ENCODE results near the gene SLC26A5.
"Not testable (repeated sequence)": the region's sequence is repeated elsewhere in the genome, so short reads cannot be mapped to it uniquely, and the experiment has no call there.

Gene SLC26A5

DNA sequence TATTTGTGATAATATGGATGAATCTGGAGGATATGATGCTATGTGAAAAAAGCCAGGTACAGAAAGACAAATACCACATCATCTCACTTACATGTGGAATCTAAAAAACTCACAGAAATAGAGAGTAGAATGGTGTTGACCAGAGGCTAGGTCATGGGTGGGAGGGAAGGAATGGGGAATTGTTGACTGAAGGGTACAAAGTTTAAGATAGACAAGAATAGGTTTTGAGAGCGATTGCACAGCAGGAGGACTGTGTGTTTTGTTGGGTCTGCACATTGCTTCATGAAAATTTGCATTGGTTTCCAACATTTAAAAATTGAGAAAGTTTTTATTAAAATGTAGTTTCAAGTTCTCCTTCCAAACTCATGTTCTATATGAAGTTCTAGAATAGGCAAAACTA, 8.4 kb downstream of the SLC26A5 start:
- no peaks in the 10 kb centered on the region for H3K9me3 ChIP-seq (ENCODE audit: control insufficient read depth, low read length)
- no peak overlapping the region for H3K9ac ChIP-seq (ENCODE audit: low read length)
- no peaks in the 10 kb centered on the region for H3K36me3 ChIP-seq (ENCODE audit: control insufficient read depth, insufficient read depth, low read length)
- H3K27me3 ChIP-seq (ENCODE audit: control insufficient read depth, insufficient read depth, low read length) = no peaks in the 10 kb centered on the region
- H3K4me1 ChIP-seq (ENCODE audit: control insufficient read depth, insufficient read depth, low read length) = peaks cover 8% of the 10 kb centered on the region
- H3K4me3 ChIP-seq (ENCODE audit: low read length) = no peak overlapping the region

- no peaks in the 10 kb centered on the region for H3K9me3 ChIP-seq (ENCODE audit: control insufficient read depth, low read length)
- H3K9ac ChIP-seq (ENCODE audit: low read length) = no peak overlapping the region
- no peaks in the 10 kb centered on the region for H3K36me3 ChIP-seq (ENCODE audit: control insufficient read depth, insufficient read depth, low read length)
- H3K4me3 ChIP-seq (ENCODE audit: low read length) = no peak overlapping the region
- H3K4me1 ChIP-seq (ENCODE audit: control insufficient read depth, insufficient read depth, low read length) = peaks cover 8% of the 10 kb centered on the region
- H3K27me3 ChIP-seq (ENCODE audit: control insufficient read depth, insufficient read depth, low read length) = no peaks in the 10 kb centered on the region
Observed at GRCh38 chr7:103432712-103433111, 13.3 kb downstream of the SLC26A5 start.

DNA sequence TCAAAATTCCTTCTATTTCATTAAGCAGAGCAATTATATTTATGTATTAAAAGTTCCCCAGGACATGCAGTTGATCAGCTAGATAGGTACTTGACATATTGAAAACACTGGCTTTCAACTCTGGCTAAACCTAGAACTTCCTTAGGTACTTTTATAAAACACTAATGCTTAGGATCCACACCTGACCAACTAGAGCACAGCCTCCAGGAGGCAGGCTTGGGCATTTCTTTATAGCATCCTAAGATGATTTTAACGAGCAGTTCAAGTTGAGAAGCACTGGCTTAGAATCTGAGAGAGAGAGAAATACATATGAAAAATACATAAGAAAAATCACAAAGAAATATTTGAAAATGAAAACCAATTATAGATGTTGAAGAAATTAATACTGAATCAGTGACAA, 20.8 kb downstream of the SLC26A5 start:
- Histone ChIP-seq H3K9ac (ENCODE audit: low read length) (no peak overlapping the region), H3K9me3 (ENCODE audit: control insufficient read depth, low read length) (no peaks in the 10 kb centered on the region), H3K4me3 (ENCODE audit: low read length) (no peak overlapping the region), H3K27me3 (ENCODE audit: control insufficient read depth, insufficient read depth, low read length) (no peaks in the 10 kb centered on the region), H3K4me1 (ENCODE audit: control insufficient read depth, insufficient read depth, low read length) (no peaks in the 10 kb centered on the region), H3K36me3 (ENCODE audit: control insufficient read depth, insufficient read depth, low read length) (no peaks in the 10 kb centered on the region)

DNA sequence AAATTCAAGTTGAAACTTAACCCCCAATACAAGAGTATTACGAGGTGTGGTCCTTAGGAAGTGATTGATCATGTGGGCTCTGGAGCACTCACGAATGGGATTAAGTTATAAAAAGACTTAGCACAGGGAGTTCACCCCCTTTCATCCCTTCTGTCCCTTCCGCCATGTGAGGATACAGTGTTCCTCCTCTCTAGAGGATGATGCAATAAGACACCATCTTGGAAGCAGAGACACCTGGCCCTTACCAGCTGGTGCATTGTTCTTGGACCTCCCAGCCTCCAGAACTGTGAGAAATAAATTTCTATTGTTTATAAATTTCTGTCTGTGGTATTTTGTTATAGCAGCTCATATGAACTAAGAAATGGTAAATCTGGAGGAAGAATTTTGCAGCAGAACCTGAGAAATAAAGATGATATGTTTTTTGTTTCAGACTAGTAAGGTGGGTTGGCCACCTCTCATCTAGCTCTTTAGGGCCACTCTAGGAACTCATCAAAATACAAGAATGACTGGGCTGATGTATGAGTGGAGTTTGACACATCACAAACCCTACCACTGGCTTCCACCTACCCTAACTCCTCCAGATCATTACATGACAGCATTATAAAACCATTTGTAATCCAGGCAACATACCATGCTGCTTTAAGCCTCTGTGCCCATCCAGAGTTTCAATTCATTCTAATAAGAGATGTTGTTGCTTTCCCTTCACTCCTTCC, 22.4 kb downstream of the SLC26A5 start:
- H3K9ac ChIP-seq (ENCODE audit: low read length) = no peak overlapping the region
- H3K27me3 ChIP-seq (ENCODE audit: control insufficient read depth, insufficient read depth, low read length) = no peaks in the 10 kb centered on the region
- H3K4me3 ChIP-seq (ENCODE audit: low read length) = no peak overlapping the region
- no peaks in the 10 kb centered on the region for H3K4me1 ChIP-seq (ENCODE audit: control insufficient read depth, insufficient read depth, low read length)
- no peaks in the 10 kb centered on the region for H3K36me3 ChIP-seq (ENCODE audit: control insufficient read depth, insufficient read depth, low read length)
- no peaks in the 10 kb centered on the region for H3K9me3 ChIP-seq (ENCODE audit: control insufficient read depth, low read length)

DNA sequence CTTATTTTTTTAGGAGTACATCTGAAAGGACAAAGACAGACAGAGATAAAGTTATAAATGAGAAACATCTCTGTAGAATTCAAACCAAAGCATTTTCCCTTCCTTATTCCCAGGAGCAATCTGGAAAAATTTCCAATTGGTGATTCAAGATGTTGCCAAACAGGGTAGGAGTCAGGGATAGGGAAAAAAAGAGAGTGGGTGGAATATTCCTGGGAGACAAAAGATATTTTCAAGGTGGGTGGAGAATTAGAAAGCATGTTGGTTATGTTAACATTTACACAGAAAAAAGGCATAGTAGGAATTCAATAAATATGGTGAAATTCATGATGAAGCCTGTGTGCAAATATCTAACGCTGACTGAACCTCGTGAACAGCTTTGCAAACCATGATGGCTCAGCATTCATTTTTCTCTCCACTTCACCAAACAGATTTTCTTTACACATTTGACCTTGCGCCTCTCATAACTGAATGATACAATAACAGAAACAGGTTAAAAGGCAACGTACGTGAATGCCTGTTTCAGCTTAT, 25.1 kb downstream of the SLC26A5 start:
- Histone ChIP-seq H3K9me3 (ENCODE audit: control insufficient read depth, low read length) (no peaks in the 10 kb centered on the region), H3K4me3 (ENCODE audit: low read length) (no peak overlapping the region), H3K9ac (ENCODE audit: low read length) (no peak overlapping the region), H3K36me3 (ENCODE audit: control insufficient read depth, insufficient read depth, low read length) (no peaks in the 10 kb centered on the region), H3K4me1 (ENCODE audit: control insufficient read depth, insufficient read depth, low read length) (no peaks in the 10 kb centered on the region), H3K27me3 (ENCODE audit: control insufficient read depth, insufficient read depth, low read length) (no peaks in the 10 kb centered on the region)

- no peaks in the 10 kb centered on the region for H3K36me3 ChIP-seq (ENCODE audit: control insufficient read depth, insufficient read depth, low read length)
- no peak overlapping the region for H3K9ac ChIP-seq (ENCODE audit: low read length)
- H3K4me3 ChIP-seq (ENCODE audit: low read length) = no peak overlapping the region
- no peaks in the 10 kb centered on the region for H3K9me3 ChIP-seq (ENCODE audit: control insufficient read depth, low read length)
- no peaks in the 10 kb centered on the region for H3K4me1 ChIP-seq (ENCODE audit: control insufficient read depth, insufficient read depth, low read length)
- H3K27me3 ChIP-seq (ENCODE audit: control insufficient read depth, insufficient read depth, low read length) = no peaks in the 10 kb centered on the region
Observed at GRCh38 chr7:103418241-103418640, 27.8 kb downstream of the SLC26A5 start.

GRCh38 chr7:103413407-103413806, 32.6 kb downstream of the SLC26A5 start:
- no peaks in the 10 kb centered on the region for H3K36me3 ChIP-seq (ENCODE audit: control insufficient read depth, insufficient read depth, low read length)
- H3K9ac ChIP-seq (ENCODE audit: low read length) = no peak overlapping the region
- H3K4me3 ChIP-seq (ENCODE audit: low read length) = no peak overlapping the region
- H3K27me3 ChIP-seq (ENCODE audit: control insufficient read depth, insufficient read depth, low read length) = no peaks in the 10 kb centered on the region
- H3K9me3 ChIP-seq (ENCODE audit: control insufficient read depth, low read length) = no peaks in the 10 kb centered on the region
- no peaks in the 10 kb centered on the region for H3K4me1 ChIP-seq (ENCODE audit: control insufficient read depth, insufficient read depth, low read length)

GRCh38 chr7:103412151-103412550, 33.9 kb downstream of the SLC26A5 start:
- H3K9me3 ChIP-seq (ENCODE audit: control insufficient read depth, low read length) = no peaks in the 10 kb centered on the region
- H3K36me3 ChIP-seq (ENCODE audit: control insufficient read depth, insufficient read depth, low read length) = no peaks in the 10 kb centered on the region
- H3K4me1 ChIP-seq (ENCODE audit: control insufficient read depth, insufficient read depth, low read length) = peaks cover 3% of the 10 kb centered on the region
- H3K9ac ChIP-seq (ENCODE audit: low read length) = no peak overlapping the region
- H3K27me3 ChIP-seq (ENCODE audit: control insufficient read depth, insufficient read depth, low read length) = no peaks in the 10 kb centered on the region
- H3K4me3 ChIP-seq (ENCODE audit: low read length) = no peak overlapping the region

GRCh38 chr7:103405789-103406613, 40.0 kb downstream of the SLC26A5 start:
- not testable (repeated sequence) for H3K36me3 ChIP-seq (ENCODE audit: control insufficient read depth, insufficient read depth, low read length); H3K4me3 ChIP-seq (ENCODE audit: low read length); H3K9me3 ChIP-seq (ENCODE audit: control insufficient read depth, low read length); H3K9ac ChIP-seq (ENCODE audit: low read length); H3K27me3 ChIP-seq (ENCODE audit: control insufficient read depth, insufficient read depth, low read length)
- H3K4me1 ChIP-seq (ENCODE audit: control insufficient read depth, insufficient read depth, low read length) = peaks cover 20% of the 10 kb centered on the region

DNA sequence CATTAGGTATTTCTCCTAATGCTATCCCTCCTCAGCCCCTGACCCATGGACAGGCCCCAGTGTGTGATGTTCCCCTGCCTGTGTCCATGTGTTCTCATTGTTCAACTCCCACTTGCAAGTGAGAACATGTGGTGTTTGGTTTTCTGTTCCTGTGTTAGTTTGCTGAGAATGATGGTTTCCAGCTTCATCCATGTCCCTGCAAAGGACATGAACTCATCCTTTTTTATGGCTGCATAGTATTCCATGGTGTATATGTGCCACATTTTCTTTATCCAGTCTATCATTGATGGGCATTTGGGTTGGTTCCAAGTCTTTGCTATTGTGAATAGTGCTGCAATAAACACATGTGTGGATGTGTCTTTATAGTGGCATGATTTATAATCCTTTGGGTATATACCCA, 46.3 kb downstream of the SLC26A5 start:
- not testable (repeated sequence) for H3K9me3 ChIP-seq (ENCODE audit: control insufficient read depth, low read length); H3K27me3 ChIP-seq (ENCODE audit: control insufficient read depth, insufficient read depth, low read length); H3K36me3 ChIP-seq (ENCODE audit: control insufficient read depth, insufficient read depth, low read length); H3K4me3 ChIP-seq (ENCODE audit: low read length); H3K9ac ChIP-seq (ENCODE audit: low read length)
- H3K4me1 ChIP-seq (ENCODE audit: control insufficient read depth, insufficient read depth, low read length) = peaks cover 13% of the 10 kb centered on the region

DNA sequence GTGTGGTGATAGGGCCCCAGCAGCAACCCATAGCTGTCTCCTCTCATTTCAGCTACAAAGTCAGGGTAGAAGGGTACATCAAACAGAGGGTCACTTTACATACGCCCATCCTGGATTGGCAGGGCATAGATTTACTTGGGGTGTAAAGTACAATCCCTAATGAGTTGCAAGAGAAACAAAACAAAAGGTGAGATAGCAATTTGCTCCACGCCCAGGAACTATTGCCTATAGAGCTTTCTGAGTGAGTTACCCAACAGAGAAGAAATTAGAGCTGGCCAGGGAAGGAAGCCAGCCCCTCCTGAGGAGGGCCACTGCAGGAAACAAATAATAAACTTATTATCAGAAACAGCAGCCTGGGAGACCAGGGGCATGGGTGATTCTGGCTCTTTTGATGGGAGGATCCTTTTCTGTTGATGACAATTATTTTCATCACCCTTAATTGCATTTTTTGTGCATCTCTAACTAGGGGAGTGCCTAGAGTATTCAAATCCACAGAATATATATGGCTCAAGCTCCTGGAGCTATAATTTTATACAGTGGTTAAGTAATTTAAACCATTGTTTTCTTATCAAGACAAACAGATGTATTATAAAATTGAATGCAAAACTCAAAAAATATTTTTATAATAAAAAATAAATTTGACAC, 47.4 kb downstream of the SLC26A5 start:
- H3K4me1 ChIP-seq (ENCODE audit: control insufficient read depth, insufficient read depth, low read length) = peaks cover 23% of the 10 kb centered on the region
- no peaks in the 10 kb centered on the region for H3K27me3 ChIP-seq (ENCODE audit: control insufficient read depth, insufficient read depth, low read length)
- no peaks in the 10 kb centered on the region for H3K36me3 ChIP-seq (ENCODE audit: control insufficient read depth, insufficient read depth, low read length)
- no peak overlapping the region for H3K9ac ChIP-seq (ENCODE audit: low read length)
- H3K9me3 ChIP-seq (ENCODE audit: control insufficient read depth, low read length) = no peaks in the 10 kb centered on the region
- H3K4me3 ChIP-seq (ENCODE audit: low read length) = no peak overlapping the region

- no peak overlapping the region for H3K4me3 ChIP-seq (ENCODE audit: low read length)
Observed at GRCh38 chr7:103396471-103396870, 49.5 kb downstream of the SLC26A5 start.

More at GRCh38 chr7:103396471-103396870, 49.5 kb downstream of the SLC26A5 start:
- peaks cover 38% of the 10 kb centered on the region for H3K4me1 ChIP-seq (ENCODE audit: control insufficient read depth, insufficient read depth, low read length)
- no peaks in the 10 kb centered on the region for H3K9me3 ChIP-seq (ENCODE audit: control insufficient read depth, low read length)
- H3K27me3 ChIP-seq (ENCODE audit: control insufficient read depth, insufficient read depth, low read length) = no peaks in the 10 kb centered on the region
- no peak overlapping the region for H3K9ac ChIP-seq (ENCODE audit: low read length)
- H3K36me3 ChIP-seq (ENCODE audit: control insufficient read depth, insufficient read depth, low read length) = no peaks in the 10 kb centered on the region

Measured in mucosa of stomach (tissue), 1 donor.